Effector CD4-positive, alpha-beta T cell (primary cell): ENCODE data around the gene KCNK13.
"Not testable (repeated sequence)": the region's sequence is repeated elsewhere in the genome, so short reads cannot be mapped to it uniquely, and the experiment has no call there.

Experiments
- DNase-seq: peaks from one replicate; pipeline ENCODE4 v3.0.0-alpha.2; 2020

The KCNK13 gene

GRCh38 chr14:90194706-90195105 lies 132.9 kb downstream of the KCNK13 start:
- DNase-seq, result no peak

- no peak for DNase-seq
Observed at GRCh38 chr14:90198541-90199060, 136.8 kb downstream of the KCNK13 start.

- DNase-seq, result not testable (repeated sequence)
Observed at GRCh38 chr14:90200546-90200945, 138.8 kb downstream of the KCNK13 start.

- no peak for DNase-seq
Observed at GRCh38 chr14:90201344-90201743, 139.6 kb downstream of the KCNK13 start.

- no peak for DNase-seq
Observed at GRCh38 chr14:90204516-90204915, 142.7 kb downstream of the KCNK13 start.

- no peak for DNase-seq
Observed at GRCh38 chr14:90213099-90213748, 151.4 kb downstream of the KCNK13 start.

- no peak for DNase-seq
Observed at GRCh38 chr14:90228478-90228877, 166.7 kb downstream of the KCNK13 start.

GRCh38 chr14:90229942-90230341 lies 168.1 kb downstream of the KCNK13 start:
- DNase-seq, result not testable (repeated sequence)
